MM.1S (cell line): ENCODE data around the gene COL9A2.

Experiments
- DNase-seq: peaks from one replicate; pipeline ENCODE4 v3.0.0-alpha.2; 2015
- H2AFZ ChIP-seq: fragments of 300-600 bp; sonication (generic); 2 replicates; pipeline ENCODE4 v1.6.0; 2016; ENCODE audit warnings: antibody characterized with exemption, low read length
- H3F3A ChIP-seq: fragments of 300-600 bp; sonication (generic); 2 replicates; pipeline ENCODE4 v1.6.1; 2016; ENCODE audit warnings: mild to moderate bottlenecking, antibody characterized with exemption, low read length, moderate library complexity, mixed read lengths; ENCODE audit not compliant: insufficient read depth
- H3K27ac ChIP-seq: fragments of 300-600 bp; sonication (generic); 2 replicates; pipeline ENCODE4 v1.5.1; 2016; ENCODE audit warnings: mild to moderate bottlenecking, low read length
- H3K27me3 ChIP-seq: fragments of 300-600 bp; sonication (generic); replicated peaks from 2 replicates; pipeline ENCODE4 v1.6.0; 2016; ENCODE audit warnings: low read length; ENCODE audit not compliant: insufficient read depth
- H3K36me3 ChIP-seq: fragments of 300-600 bp; sonication (generic); replicated peaks from 2 replicates; pipeline ENCODE4 v1.6.1; 2016; ENCODE audit warnings: mild to moderate bottlenecking, low read length, mixed read lengths; ENCODE audit not compliant: insufficient read depth
- H3K4me1 ChIP-seq: fragments of 300-600 bp; sonication (generic); 2 replicates; pipeline ENCODE4 v1.6.1; 2016; ENCODE audit warnings: low read length, mixed read lengths
- H3K4me2 ChIP-seq: fragments of 300-600 bp; sonication (generic); 2 replicates; pipeline ENCODE4 v1.6.0; 2016; ENCODE audit warnings: low read depth, low read length
- H3K4me3 ChIP-seq: fragments of 300-600 bp; sonication (generic); 2 replicates; pipeline ENCODE4 v1.5.1; 2016; ENCODE audit warnings: low read length, mixed read lengths
- H3K79me2 ChIP-seq: fragments of 300-600 bp; sonication (generic); 2 replicates; pipeline ENCODE4 v1.6.1; 2016; ENCODE audit warnings: mixed run types, low read length, mixed read lengths
- H3K9ac ChIP-seq: fragments of 300-600 bp; sonication (generic); 2 replicates; pipeline ENCODE4 v1.6.1; 2016; ENCODE audit warnings: low read length, mixed read lengths
- H3K9me2 ChIP-seq: fragments of 300-600 bp; sonication (generic); replicated peaks from 2 replicates; pipeline ENCODE4 v1.6.1; 2016; ENCODE audit warnings: mild to moderate bottlenecking, low read length, mixed read lengths; ENCODE audit not compliant: insufficient read depth
- H3K9me3 ChIP-seq: fragments of 300-600 bp; sonication (generic); replicated peaks from 2 replicates; pipeline ENCODE4 v1.6.1; 2016; ENCODE audit warnings: mild to moderate bottlenecking, low read length, mixed read lengths; ENCODE audit not compliant: insufficient read depth
- H4K20me1 ChIP-seq: fragments of 300-600 bp; sonication (generic); 2 replicates; pipeline ENCODE4 v1.6.1; 2016; ENCODE audit warnings: mild to moderate bottlenecking, low read length, moderate library complexity, mixed read lengths; ENCODE audit not compliant: insufficient read depth
- CTCF ChIP-seq: fragments of 300-600 bp; sonication (generic); IDR thresholded peaks from 2 replicates; pipeline ENCODE4 v1.5.1; 2016; ENCODE audit warnings: antibody characterized with exemption, low read length, mixed read lengths
- EZH2 ChIP-seq: fragments of 300-600 bp; sonication (generic); optimal IDR thresholded peaks from 2 replicates; pipeline ENCODE3; 2017; ENCODE audit warnings: low read depth, mild to moderate bottlenecking, antibody characterized with exemption, low read length, mixed read lengths
- EZH2phosphoT487 ChIP-seq: fragments of 300-600 bp; sonication (generic); IDR thresholded peaks from 2 replicates; pipeline ENCODE4 v1.6.1; 2018; ENCODE audit warnings: antibody characterized with exemption, low read length

The COL9A2 gene

DNA sequence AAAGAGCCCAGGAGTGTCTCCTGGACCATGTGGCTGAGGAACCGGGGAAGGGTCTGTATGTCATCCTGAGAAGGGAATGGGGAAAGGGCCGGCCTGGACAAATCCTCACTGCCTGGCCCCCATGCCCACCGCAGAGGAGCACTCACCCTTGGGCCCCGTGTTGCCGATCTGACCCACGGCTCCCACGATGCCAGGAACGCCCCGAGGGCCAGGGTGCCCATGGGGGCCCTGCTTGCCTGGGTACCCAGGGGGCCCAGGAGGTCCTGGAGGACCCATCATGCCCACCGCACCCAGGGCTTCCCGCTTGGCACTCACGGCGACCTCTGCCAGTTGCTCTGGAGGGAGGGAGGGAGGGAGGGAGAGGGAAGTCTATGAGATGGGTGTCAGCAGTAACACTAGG, 14.6 kb downstream of the COL9A2 start:
- Histone ChIP-seq H3K36me3 (no peaks in the 10 kb centered on the region), H3K27me3 (no peaks in the 10 kb centered on the region), H2AFZ (no peak overlapping the region), H3F3A (no peaks in the 10 kb centered on the region), H3K9me2 (no peaks in the 10 kb centered on the region), H3K9me3 (no peaks in the 10 kb centered on the region), H3K4me1 (no peaks in the 10 kb centered on the region), H3K4me3 (no peak overlapping the region), H4K20me1 (no peaks in the 10 kb centered on the region), H3K79me2 (no peaks in the 10 kb centered on the region), H3K4me2 (no peak overlapping the region), H3K27ac (no peak overlapping the region), H3K9ac (no peak overlapping the region)
- TF ChIP-seq EZH2 (no peak), CTCF (no peak), EZH2phosphoT487 (no peak)
- no peak for DNase-seq

GRCh38 chr1:40301541-40302299, 15.4 kb downstream of the COL9A2 start:
- no peak overlapping the region for H2AFZ ChIP-seq
- no peaks in the 10 kb centered on the region for H3F3A ChIP-seq
- TF ChIP-seq CTCF (no peak), EZH2phosphoT487 (no peak), EZH2 (no peak)
- H3K27ac ChIP-seq = no peak overlapping the region
- no peak overlapping the region for H3K4me2 ChIP-seq
- H3K27me3 ChIP-seq = no peaks in the 10 kb centered on the region
- H3K79me2 ChIP-seq = no peaks in the 10 kb centered on the region
- H3K4me3 ChIP-seq = no peak overlapping the region
- H3K9me3 ChIP-seq = no peaks in the 10 kb centered on the region
- H3K36me3 ChIP-seq = no peaks in the 10 kb centered on the region
- DNase-seq = no peak
- no peaks in the 10 kb centered on the region for H3K4me1 ChIP-seq
- no peaks in the 10 kb centered on the region for H3K9me2 ChIP-seq
- H4K20me1 ChIP-seq = no peaks in the 10 kb centered on the region
- no peak overlapping the region for H3K9ac ChIP-seq

GRCh38 chr1:40301066-40301465, 16.0 kb downstream of the COL9A2 start:
- Histone ChIP-seq H3K79me2 (no peaks in the 10 kb centered on the region), H3K27me3 (no peaks in the 10 kb centered on the region), H3K27ac (no peak overlapping the region), H4K20me1 (no peaks in the 10 kb centered on the region), H3K4me3 (no peak overlapping the region), H2AFZ (no peak overlapping the region), H3K4me1 (no peaks in the 10 kb centered on the region), H3K4me2 (no peak overlapping the region), H3K9ac (no peak overlapping the region), H3K9me3 (no peaks in the 10 kb centered on the region), H3K9me2 (no peaks in the 10 kb centered on the region), H3F3A (no peaks in the 10 kb centered on the region), H3K36me3 (no peaks in the 10 kb centered on the region)
- no peak for TF ChIP-seq EZH2
- TF ChIP-seq EZH2phosphoT487 = no peak
- no peak for TF ChIP-seq CTCF
- no peak for DNase-seq
